SU-DHL-6 (cell line): ENCODE data around the gene MYT1.

Experiments
- H2AFZ ChIP-seq: fragments of 200-600 bp; sonication (generic); 2 replicates; pipeline ENCODE4 v1.6.1; 2014; ENCODE audit warnings: low read depth, mild to moderate bottlenecking, moderate library complexity, mixed read lengths, antibody characterized with exemption, low read length; ENCODE audit not compliant: severe bottlenecking
- H3F3A ChIP-seq: fragments of 200-600 bp; shearing (Covaris generic); 2 replicates; pipeline ENCODE4 v1.6.0; 2016; ENCODE audit warnings: antibody characterized with exemption, mild to moderate bottlenecking; ENCODE audit not compliant: insufficient read depth
- H3K27ac ChIP-seq: fragments of 200-600 bp; sonication (generic); 2 replicates; pipeline ENCODE4 v1.5.1; 2016; ENCODE audit warnings: low read depth, mild to moderate bottlenecking, low read length, moderate library complexity, mixed read lengths
- H3K27me3 ChIP-seq: fragments of 200-600 bp; sonication (generic), shearing (Covaris generic); 2 replicates; pipeline ENCODE4 v1.6.0; 2014; ENCODE audit warnings: mild to moderate bottlenecking, low read length
- H3K36me3 ChIP-seq: fragments of 200-600 bp; sonication (generic); 2 replicates; pipeline ENCODE4 v1.6.1; 2014; ENCODE audit warnings: mild to moderate bottlenecking, low read length, mixed read lengths
- H3K4me2 ChIP-seq: fragments of 300-600, 200-600 bp; shearing (Covaris generic), sonication (generic); 2 replicates; pipeline ENCODE4 v1.6.0; 2014; ENCODE audit warnings: low read length, low read depth, mild to moderate bottlenecking; ENCODE audit not compliant: poor library complexity, severe bottlenecking
- H3K4me3 ChIP-seq: fragments of 200-600 bp; sonication (generic); 2 replicates; pipeline ENCODE4 v1.5.1; 2014; ENCODE audit warnings: antibody characterized with exemption, low read length, mild to moderate bottlenecking, mixed read lengths; ENCODE audit not compliant: insufficient read depth, poor library complexity, severe bottlenecking
- H3K79me2 ChIP-seq: fragments of 200-600 bp; sonication (generic); 2 replicates; pipeline ENCODE4 v1.6.1; 2014; ENCODE audit warnings: mild to moderate bottlenecking, low read length, moderate library complexity; ENCODE audit not compliant: insufficient read depth
- H3K9ac ChIP-seq: fragments of 200-600 bp; sonication (generic); 2 replicates; pipeline ENCODE4 v1.7.0; 2014; ENCODE audit warnings: mild to moderate bottlenecking, low read length
- H3K9me2 ChIP-seq: fragments of 200-600 bp; sonication (generic); replicated peaks from 2 replicates; pipeline ENCODE4 v1.6.1; 2014; ENCODE audit warnings: low read length; ENCODE audit not compliant: insufficient read depth
- H3K9me3 ChIP-seq: fragments of 200-600 bp; sonication (generic); 2 replicates; pipeline ENCODE4 v1.6.1; 2014; ENCODE audit warnings: low read length, mixed read lengths; ENCODE audit not compliant: insufficient read depth
- H4K20me1 ChIP-seq: fragments of 200-600 bp; sonication (generic); 2 replicates; pipeline ENCODE4 v1.6.1; 2014; ENCODE audit warnings: low read depth, mild to moderate bottlenecking, antibody characterized with exemption, low read length, moderate library complexity, mixed read lengths
- CTCF ChIP-seq: fragments of 200-600 bp; sonication (generic); IDR thresholded peaks from one replicate; pipeline ENCODE4 v1.5.1; 2017; ENCODE audit warnings: antibody characterized with exemption, mild to moderate bottlenecking, low read length, moderate library complexity; ENCODE audit not compliant: insufficient read depth, poor library complexity, severe bottlenecking
- EZH2phosphoT487 ChIP-seq: fragments of 200-600 bp; sonication (generic), shearing (Covaris generic); conservative IDR thresholded peaks from 2 replicates; pipeline ENCODE4 v1.6.1; 2018; ENCODE audit warnings: mild to moderate bottlenecking, antibody characterized with exemption, low read length, moderate library complexity, mixed read lengths

MYT1 gene

DNA sequence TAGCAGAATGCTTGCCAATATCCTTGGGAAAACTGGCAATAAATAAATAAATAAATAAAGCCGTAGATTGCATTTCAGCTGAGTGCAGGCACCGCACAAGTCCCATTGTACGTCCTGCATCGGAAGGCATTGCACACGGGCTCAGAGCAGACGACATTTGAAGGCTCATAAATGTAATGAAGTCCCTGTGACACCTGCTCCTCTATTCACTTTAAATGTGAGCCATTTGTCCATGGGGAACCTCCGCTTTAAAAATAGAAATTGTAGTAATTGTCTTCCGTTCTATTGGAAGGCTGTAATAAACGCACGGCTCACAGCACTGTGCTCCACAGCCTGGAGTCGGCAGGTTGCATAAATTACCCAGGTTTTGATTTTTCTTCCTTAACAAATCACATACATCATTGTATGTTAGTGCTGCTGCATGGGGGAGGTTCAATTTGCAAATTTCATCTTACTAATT, 32.6 kb downstream of the MYT1 start:
- TF ChIP-seq EZH2phosphoT487, result no peak
- no peak for TF ChIP-seq CTCF
- H3F3A ChIP-seq, result no peaks in the 10 kb centered on the region
- no peaks in the 10 kb centered on the region for H3K79me2 ChIP-seq
- H4K20me1 ChIP-seq, result no peaks in the 10 kb centered on the region
- H2AFZ ChIP-seq, result no peak overlapping the region
- H3K9me2 ChIP-seq, result no peaks in the 10 kb centered on the region
- no peaks in the 10 kb centered on the region for H3K9me3 ChIP-seq
- no peak overlapping the region for H3K9ac ChIP-seq
- H3K27ac ChIP-seq, result no peak overlapping the region
- no peak overlapping the region for H3K4me2 ChIP-seq
- H3K36me3 ChIP-seq, result no peaks in the 10 kb centered on the region
- no peaks in the 10 kb centered on the region for H3K27me3 ChIP-seq
- H3K4me3 ChIP-seq, result no peak overlapping the region

DNA sequence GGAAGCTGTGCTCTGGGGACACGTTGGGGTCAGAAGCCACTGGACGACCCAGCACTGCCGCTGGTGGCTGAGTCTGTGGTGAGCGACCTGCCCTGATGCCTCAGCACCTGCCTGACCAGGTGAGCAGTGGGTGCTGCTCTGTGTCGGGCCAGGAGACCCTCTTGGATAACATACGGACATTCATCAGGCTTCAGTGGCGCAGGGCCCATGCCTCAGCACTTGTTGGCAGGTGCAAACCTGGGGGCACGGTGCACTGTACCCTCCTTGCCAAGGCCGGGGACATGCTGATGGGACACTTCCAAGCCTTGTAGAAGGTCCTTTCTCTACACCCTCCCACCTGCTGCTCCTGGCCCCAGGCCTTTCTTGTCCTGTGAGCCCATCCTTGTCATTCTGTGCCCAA, 34.1 kb downstream of the MYT1 start:
- no peak overlapping the region for H3K4me2 ChIP-seq
- TF ChIP-seq CTCF (no peak), EZH2phosphoT487 (no peak)
- no peak overlapping the region for H3K4me3 ChIP-seq
- H3K9ac ChIP-seq, result no peak overlapping the region
- no peaks in the 10 kb centered on the region for H3K9me2 ChIP-seq
- no peak overlapping the region for H2AFZ ChIP-seq
- no peaks in the 10 kb centered on the region for H4K20me1 ChIP-seq
- no peaks in the 10 kb centered on the region for H3K27me3 ChIP-seq
- no peaks in the 10 kb centered on the region for H3K79me2 ChIP-seq
- no peaks in the 10 kb centered on the region for H3K9me3 ChIP-seq
- no peaks in the 10 kb centered on the region for H3F3A ChIP-seq
- no peak overlapping the region for H3K27ac ChIP-seq
- H3K36me3 ChIP-seq, result no peaks in the 10 kb centered on the region

DNA sequence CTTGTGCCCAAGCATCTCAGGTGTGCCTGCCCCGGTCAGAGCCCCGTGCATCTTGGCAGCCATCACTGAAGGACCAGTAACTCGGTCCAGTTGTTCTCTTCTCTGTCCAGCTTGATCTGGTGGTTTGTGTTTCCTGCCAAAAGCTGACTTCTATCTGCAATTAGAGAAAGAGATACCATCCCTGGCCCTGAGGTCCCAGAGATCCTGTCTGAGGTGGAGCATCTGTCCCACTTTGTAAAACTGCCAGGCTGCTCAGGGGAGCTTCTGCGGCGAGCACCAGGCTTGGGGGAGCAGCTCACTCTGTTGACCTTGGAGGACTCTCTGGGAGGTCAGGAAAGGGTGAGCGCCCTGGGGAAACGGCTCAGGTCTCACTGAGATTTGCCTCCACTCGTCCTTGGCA, 35.1 kb downstream of the MYT1 start:
- H3F3A ChIP-seq, result no peaks in the 10 kb centered on the region
- no peaks in the 10 kb centered on the region for H3K27me3 ChIP-seq
- no peaks in the 10 kb centered on the region for H3K9me2 ChIP-seq
- H3K79me2 ChIP-seq, result no peaks in the 10 kb centered on the region
- H3K4me2 ChIP-seq, result no peak overlapping the region
- no peaks in the 10 kb centered on the region for H3K36me3 ChIP-seq
- no peak overlapping the region for H2AFZ ChIP-seq
- TF ChIP-seq CTCF, result no peak
- TF ChIP-seq EZH2phosphoT487, result no peak
- H3K9me3 ChIP-seq, result no peaks in the 10 kb centered on the region
- H4K20me1 ChIP-seq, result no peaks in the 10 kb centered on the region
- H3K4me3 ChIP-seq, result no peak overlapping the region
- no peak overlapping the region for H3K27ac ChIP-seq
- no peak overlapping the region for H3K9ac ChIP-seq

GRCh38 chr20:64200740-64201139, 36.5 kb downstream of the MYT1 start:
- Histone ChIP-seq H2AFZ (no peak overlapping the region), H3K36me3 (no peaks in the 10 kb centered on the region), H3F3A (no peaks in the 10 kb centered on the region), H3K4me2 (no peak overlapping the region), H3K27me3 (no peaks in the 10 kb centered on the region), H3K9ac (no peak overlapping the region), H3K27ac (no peak overlapping the region), H3K9me3 (no peaks in the 10 kb centered on the region), H3K79me2 (no peaks in the 10 kb centered on the region), H3K4me3 (no peak overlapping the region), H4K20me1 (no peaks in the 10 kb centered on the region), H3K9me2 (no peaks in the 10 kb centered on the region)
- no peak for TF ChIP-seq CTCF
- no peak for TF ChIP-seq EZH2phosphoT487
